H7 (cell line): ENCODE measurements around the gene PRKCE. TPM values are rescaled to one million over a fixed set of nuclear protein-coding genes. Genes with fewer than 3 reads are reported as not detected.

Source experiments
- DNase-seq: peaks from one replicate; pipeline ENCODE4 v3.0.0; 2012
- H3K27me3 ChIP-seq: 2 replicates; pipeline ENCODE4 v1.6.0; 2011; ENCODE audit warnings: mild to moderate bottlenecking, low read length; ENCODE audit not compliant: control insufficient read depth, insufficient read depth
- H3K36me3 ChIP-seq: replicated peaks from 2 replicates; pipeline ENCODE4 v1.5.1; 2011; ENCODE audit warnings: low read length; ENCODE audit not compliant: control insufficient read depth, insufficient read depth
- H3K4me3 ChIP-seq: 2 replicates; pipeline ENCODE4 v1.5.1; 2011; ENCODE audit warnings: low read depth, mild to moderate bottlenecking, control low read depth, low read length, moderate library complexity; ENCODE audit not compliant: insufficient read depth
- total RNA-seq: library from RNA; depleted of rRNA; stranded (reverse); fragments of >200 nt; shearing (Covaris generic); gene quantifications from 2 replicates; pipeline ENCODE4 v1.2.3, GENCODE V29; 2014; rRNA removed

The PRKCE gene
- total RNA-seq, result 1.2 and 1.9 TPM in 2 replicates

- Histone ChIP-seq H3K4me3 (peak within 1 kb of the TSS; percentile 63), H3K27me3 (peaks cover 62% of the 10 kb centered on the region), H3K36me3 (no peaks in the 10 kb centered on the region)
- DNase-seq, result peak; percentile 80
Measured at GRCh38 chr2:45651415-45652089, at the start of gene PRKCE. Gene PRKCE, plus strand, starts transcription at chr2:45651675.

DNA sequence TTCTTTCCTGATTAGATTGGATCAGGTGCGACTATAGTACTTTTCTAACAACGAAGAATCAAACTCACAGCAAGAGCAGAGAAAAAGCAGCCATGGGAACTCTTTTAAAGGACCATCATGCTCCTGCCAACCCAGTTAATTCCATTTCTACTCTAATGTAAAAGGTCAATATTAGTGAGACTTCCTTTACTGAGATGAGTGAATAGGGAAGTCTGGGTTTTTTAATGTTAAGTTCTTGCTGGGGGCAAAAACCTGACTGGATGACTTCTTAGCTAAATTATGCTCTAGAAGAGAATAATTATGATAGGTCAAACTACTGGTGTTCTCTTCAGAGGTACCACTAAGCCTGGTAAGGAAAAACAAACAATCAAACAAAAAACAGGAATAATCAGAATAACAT lies 48.9 kb upstream of the PRKCE start:
- H3K36me3 ChIP-seq, result peaks cover 9% of the 10 kb centered on the region
- no peak overlapping the region for H3K4me3 ChIP-seq
- no peak for DNase-seq
- no peaks in the 10 kb centered on the region for H3K27me3 ChIP-seq

GRCh38 chr2:45605116-45605515 lies 46.4 kb upstream of the PRKCE start:
- Histone ChIP-seq H3K36me3 (peaks cover 6% of the 10 kb centered on the region), H3K4me3 (no peak overlapping the region), H3K27me3 (no peaks in the 10 kb centered on the region)
- no peak for DNase-seq

GRCh38 chr2:45606796-45607195 lies 44.7 kb upstream of the PRKCE start:
- H3K4me3 ChIP-seq, result no peak overlapping the region
- no peaks in the 10 kb centered on the region; the same call in 1 of the 2 replicates for H3K36me3 ChIP-seq
- H3K27me3 ChIP-seq, result no peaks in the 10 kb centered on the region
- no peak for DNase-seq

GRCh38 chr2:45607701-45608100 lies 43.8 kb upstream of the PRKCE start:
- no peak overlapping the region for H3K4me3 ChIP-seq
- DNase-seq, result peak; percentile 57

DNA sequence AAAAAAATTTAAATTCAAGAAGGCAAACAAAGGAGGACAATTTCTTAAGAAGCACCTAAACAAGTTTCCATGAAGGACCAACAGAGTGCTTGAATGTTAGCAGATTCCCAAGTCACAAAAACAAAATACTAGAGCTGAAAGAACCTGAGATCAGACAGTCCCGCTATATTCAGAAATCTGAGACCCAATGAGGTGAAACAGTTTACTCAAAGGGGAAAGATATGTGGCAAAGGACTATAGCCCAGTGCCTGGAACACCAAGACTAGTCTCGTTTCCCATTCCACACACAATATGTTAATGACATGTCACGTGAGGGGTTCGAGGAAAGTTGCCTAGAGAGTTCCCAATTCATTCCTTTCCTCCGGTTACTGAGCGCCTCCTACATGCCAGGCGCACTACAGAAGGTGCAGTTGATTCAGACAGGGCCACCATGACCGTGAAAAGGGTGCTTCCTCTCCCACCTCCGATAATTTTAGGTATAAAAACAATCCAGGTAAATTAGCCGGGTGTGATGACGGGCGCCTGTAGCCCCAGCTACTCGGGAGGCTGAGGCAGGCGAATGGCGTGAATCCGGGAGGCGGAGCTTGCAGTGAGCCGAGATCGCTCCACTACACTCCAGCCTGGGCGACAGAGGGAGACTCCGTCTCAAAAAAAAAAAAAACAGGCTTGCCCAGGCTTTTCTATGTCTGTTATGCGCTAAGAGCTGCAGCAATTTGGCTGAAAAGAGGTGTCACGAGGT lies 41.0 kb upstream of the PRKCE start:
- Histone ChIP-seq H3K27me3 (no peaks in the 10 kb centered on the region), H3K4me3 (peak overlapping the region; percentile 83), H3K36me3 (no peaks in the 10 kb centered on the region)
- DNase-seq, result peak; percentile 56

More at GRCh38 chr2:45607701-45608100, 43.8 kb upstream of the PRKCE start:
- no peaks in the 10 kb centered on the region for H3K27me3 ChIP-seq
- no peaks in the 10 kb centered on the region; the same call in 1 of the 2 replicates for H3K36me3 ChIP-seq

DNA sequence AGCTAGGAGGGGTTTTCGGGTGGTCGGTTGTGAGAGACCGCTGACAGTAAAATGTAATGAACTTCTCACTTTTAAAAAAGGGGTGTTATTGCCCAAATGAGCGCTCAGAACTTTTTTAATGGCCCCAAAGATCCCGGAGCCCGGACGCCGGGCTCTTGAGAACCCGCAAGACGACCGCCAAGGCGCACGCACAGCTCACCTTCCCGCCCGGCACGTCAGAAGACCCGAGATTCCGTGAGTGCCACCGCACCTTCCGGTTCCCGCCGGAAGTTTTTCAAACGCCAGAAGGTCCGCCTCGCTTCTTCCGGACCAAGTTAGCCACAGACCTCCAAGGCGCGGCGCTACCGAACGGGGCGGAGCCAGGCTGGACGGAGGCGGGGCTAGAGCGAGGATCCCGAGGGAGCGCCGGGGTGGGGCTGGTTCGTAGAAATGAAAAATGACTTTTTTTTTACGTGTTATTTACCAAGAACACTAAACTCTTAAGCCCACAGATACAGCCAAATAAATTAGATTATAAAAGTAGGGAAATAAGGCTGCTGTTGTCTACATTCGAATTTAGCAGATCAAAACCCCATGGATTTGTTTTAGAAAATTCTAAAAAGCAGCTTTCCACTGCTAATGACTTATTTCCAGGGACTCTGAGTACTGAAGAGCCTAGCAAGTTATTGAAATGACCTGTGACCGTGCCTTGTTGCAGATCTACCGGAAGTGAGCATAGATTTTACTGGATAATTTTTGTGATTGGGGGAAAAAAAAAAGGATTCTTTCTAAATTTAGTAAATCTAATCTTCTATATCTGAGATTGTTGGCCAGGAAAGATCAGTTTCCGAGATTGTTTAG lies 40.2 kb upstream of the PRKCE start, which contains the start of gene SRBD1:
Gene SRBD1 (minus strand): TSS at position 248 of the 840 bp plus-strand sequence. CDS start 5,826 bp downstream, outside the sequence.
- no peaks in the 10 kb centered on the region for H3K27me3 ChIP-seq
- no peaks in the 10 kb centered on the region for H3K36me3 ChIP-seq
- H3K4me3 ChIP-seq, result peak within 1 kb of the TSS; percentile 83
- peak; percentile 86 for DNase-seq

DNA sequence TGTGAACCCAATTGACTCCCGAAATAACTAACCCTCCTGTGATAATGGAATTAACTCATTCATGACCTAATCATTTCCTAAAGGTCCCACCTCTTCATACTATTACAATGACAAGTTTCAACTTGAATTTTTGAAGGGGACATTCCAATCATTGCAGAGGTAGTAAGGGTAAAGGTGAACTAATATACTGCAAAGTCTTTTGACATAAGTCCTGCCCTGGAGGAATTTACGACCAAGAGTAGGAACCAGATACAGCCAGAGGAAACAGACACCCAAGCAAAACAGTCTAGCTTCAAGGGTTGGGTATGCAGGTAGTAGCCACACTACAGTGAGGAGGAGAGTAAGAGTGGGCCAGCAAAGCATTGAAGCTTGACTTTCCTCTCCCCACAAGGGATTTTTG lies 39.2 kb upstream of the PRKCE start:
- DNase-seq, result no peak
- Histone ChIP-seq H3K4me3 (no peak overlapping the region), H3K27me3 (no peaks in the 10 kb centered on the region), H3K36me3 (no peaks in the 10 kb centered on the region)

DNA sequence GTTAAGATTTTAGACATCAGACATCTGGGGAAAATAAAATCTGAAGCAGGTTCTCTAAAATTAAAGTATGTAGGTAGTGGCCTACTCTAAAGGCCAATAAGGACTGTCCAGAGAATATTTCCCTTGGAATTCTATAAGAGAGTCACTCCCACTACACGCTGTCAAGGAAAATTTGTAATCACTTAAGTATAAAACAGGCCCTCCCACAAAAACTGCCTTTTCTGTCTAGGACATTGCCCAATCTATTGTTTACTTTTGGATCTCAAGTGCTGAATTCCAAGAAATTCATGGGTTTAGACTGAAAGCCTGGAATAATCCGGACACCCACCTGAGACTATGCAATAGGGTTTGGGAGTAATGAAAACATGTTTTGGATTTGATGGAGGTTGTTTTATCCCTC lies 38.7 kb upstream of the PRKCE start:
- Histone ChIP-seq H3K4me3 (no peak overlapping the region), H3K36me3 (no peaks in the 10 kb centered on the region), H3K27me3 (no peaks in the 10 kb centered on the region)
- no peak for DNase-seq

DNA sequence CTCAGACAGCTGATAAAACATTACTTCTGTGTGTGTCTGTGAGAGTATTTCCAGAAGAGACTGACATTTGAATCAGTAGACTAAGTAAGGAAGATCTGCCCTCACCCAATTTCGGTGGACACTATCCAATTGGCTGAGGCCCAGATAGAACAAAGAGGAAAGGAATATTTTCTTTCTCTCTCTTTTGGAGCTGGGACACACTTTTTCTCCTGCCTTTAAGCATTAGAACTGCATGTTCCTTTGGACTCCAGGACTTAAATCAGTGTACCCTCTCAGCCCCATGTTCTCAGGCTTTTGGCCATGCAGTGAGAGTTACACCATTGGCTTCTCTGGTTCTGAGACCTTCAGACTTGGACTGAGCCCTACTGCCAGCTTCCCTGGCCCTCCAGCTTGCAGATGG lies 37.1 kb upstream of the PRKCE start:
- no peaks in the 10 kb centered on the region for H3K27me3 ChIP-seq
- no peak for DNase-seq
- H3K36me3 ChIP-seq, result no peaks in the 10 kb centered on the region
- H3K4me3 ChIP-seq, result no peak overlapping the region

DNA sequence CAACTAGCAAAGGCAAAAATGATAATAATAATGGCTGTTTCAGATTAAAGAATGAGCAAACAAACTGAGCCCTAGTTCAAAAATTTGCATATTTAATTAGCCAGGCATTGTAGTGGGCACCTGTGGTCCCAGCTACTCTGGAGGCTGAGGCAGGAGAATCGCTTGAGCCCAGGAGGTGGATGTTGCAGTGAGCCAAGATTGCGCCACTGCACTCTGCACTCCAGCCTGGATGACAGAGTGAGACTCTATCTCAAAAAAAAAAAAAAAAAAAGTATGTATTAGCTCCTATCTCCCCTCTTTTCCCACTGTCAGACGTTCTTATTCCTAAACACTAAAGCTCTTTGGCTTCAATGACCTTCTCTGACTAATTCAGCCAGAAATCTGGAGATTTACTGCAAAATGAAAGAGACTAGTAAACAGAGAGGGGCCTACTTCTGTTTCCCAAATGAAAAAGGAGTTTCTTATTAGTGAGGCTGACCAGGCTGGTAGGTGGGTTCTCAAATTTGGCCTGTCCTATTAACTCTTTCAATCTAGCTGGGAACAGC lies 36.5 kb upstream of the PRKCE start:
- no peak for DNase-seq
- H3K36me3 ChIP-seq, result no peaks in the 10 kb centered on the region

DNA sequence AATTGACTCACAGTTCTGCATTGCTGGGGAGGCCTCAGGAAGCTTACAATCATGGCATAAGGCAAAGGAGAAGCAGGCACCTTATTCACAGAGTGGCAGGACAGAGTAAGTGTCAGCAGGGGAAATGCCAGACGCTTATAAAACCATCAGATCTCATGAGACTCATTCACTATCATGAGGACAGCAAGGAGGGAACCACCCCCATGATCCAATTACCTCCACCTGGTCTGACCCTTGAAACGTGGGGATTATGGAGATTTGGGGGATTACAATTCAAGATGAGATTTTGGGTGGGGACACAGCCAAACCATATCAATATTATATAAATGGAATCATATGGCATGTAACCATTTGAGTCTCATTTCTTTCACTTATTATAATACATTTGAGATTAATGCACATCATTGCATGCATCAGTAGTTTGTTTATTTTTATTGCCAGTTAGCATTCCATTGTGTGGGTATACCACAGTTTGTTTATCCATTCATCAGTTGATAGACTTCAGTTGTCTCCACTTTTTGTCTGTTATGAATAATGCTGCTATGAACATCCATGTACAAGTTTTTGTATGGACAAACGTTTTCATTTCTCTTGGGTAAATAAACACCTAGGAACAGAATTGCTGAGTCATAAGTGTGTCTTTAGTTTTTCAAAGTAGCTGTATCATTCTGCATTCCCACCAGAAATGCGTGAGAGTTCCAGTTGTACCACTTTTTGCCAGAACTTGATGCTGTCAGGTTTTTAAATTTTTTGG lies 34.6 kb upstream of the PRKCE start:
- no peak for DNase-seq
- no peaks in the 10 kb centered on the region for H3K36me3 ChIP-seq
- no peaks in the 10 kb centered on the region for H3K27me3 ChIP-seq
- H3K4me3 ChIP-seq, result no peak overlapping the region

More for the DNA sequence above, 36.5 kb upstream of the PRKCE start:
- Histone ChIP-seq H3K4me3 (no peak overlapping the region), H3K27me3 (no peaks in the 10 kb centered on the region)

GRCh38 chr2:45617496-45617895 lies 34.0 kb upstream of the PRKCE start:
- no peaks in the 10 kb centered on the region for H3K36me3 ChIP-seq
- no peak overlapping the region for H3K4me3 ChIP-seq
- no peak for DNase-seq
- H3K27me3 ChIP-seq, result no peaks in the 10 kb centered on the region
